ENCODE data around the gene DSCAM. TPM values are rescaled to one million over a fixed set of nuclear protein-coding genes. Genes with fewer than 3 reads are reported as not detected.

Gene DSCAM
- total and polyA plus RNA-seq, 2 donors (not counting 1 experiment from before 2014, with no cell fraction given): under 0.01 to 0.01 TPM

- Histone ChIP-seq H3K27ac (ENCODE audit: insufficient read depth, low read length) (no peak overlapping the region), H3K9ac (ENCODE audit: insufficient read depth, low read length) (no peak overlapping the region), H3K4me3 (replicated peaks in 1 of 4; ENCODE audit: control extremely low read depth in 1 of 4, insufficient read depth in 1 of 4, low read depth in 3 of 4, low read length in 4 of 4) (no peak overlapping the region), H3K9me3 (ENCODE audit: control insufficient read depth, insufficient read depth, low read depth, low read length) (no peaks in the 10 kb centered on the region), H3K27me3 (ENCODE audit: control insufficient read depth, insufficient read depth, low read length) (no peaks in the 10 kb centered on the region), H3K79me2 (ENCODE audit: control insufficient read depth, insufficient read depth, low read length) (no peaks in the 10 kb centered on the region), H3K4me2 (ENCODE audit: extremely low read depth, insufficient read depth, low read length) (no peak overlapping the region), H3K36me3 (ENCODE audit: control insufficient read depth, insufficient read depth, low read length) (no peaks in the 10 kb centered on the region), H2AFZ (ENCODE audit: low read length) (no peak overlapping the region), H4K20me1 (ENCODE audit: control insufficient read depth, extremely low read depth, insufficient read depth, low read length) (no peaks in the 10 kb centered on the region), H3K4me1 (ENCODE audit: control insufficient read depth, extremely low read depth, insufficient read depth, low read length) (no peaks in the 10 kb centered on the region)
- TF ChIP-seq EZH2 (IDR thresholded peaks at IDR 0.05; ENCODE audit: low read length, missing control alignments): no peak
- TF ChIP-seq, protein P1, sequence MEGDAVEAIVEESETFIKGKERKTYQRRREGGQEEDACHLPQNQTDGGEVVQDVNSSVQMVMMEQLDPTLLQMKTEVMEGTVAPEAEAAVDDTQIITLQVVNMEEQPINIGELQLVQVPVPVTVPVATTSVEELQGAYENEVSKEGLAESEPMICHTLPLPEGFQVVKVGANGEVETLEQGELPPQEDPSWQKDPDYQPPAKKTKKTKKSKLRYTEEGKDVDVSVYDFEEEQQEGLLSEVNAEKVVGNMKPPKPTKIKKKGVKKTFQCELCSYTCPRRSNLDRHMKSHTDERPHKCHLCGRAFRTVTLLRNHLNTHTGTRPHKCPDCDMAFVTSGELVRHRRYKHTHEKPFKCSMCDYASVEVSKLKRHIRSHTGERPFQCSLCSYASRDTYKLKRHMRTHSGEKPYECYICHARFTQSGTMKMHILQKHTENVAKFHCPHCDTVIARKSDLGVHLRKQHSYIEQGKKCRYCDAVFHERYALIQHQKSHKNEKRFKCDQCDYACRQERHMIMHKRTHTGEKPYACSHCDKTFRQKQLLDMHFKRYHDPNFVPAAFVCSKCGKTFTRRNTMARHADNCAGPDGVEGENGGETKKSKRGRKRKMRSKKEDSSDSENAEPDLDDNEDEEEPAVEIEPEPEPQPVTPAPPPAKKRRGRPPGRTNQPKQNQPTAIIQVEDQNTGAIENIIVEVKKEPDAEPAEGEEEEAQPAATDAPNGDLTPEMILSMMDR (conservative IDR thresholded peaks at IDR 0.05 in 1 of 2, IDR thresholded peaks at IDR 0.05 in 1 of 2; ENCODE audit: low read depth in 1 of 2, low read length in 2 of 2): no peak
- DNase-seq (ENCODE audit: low read depth in 2 of 2): no peak
These were observed 670.2 kb downstream of the DSCAM start for GRCh38 chr21:40176724-40177123.

- H3K9ac ChIP-seq (ENCODE audit: insufficient read depth, low read length): no peak overlapping the region
- H3K4me2 ChIP-seq (ENCODE audit: extremely low read depth, insufficient read depth, low read length): no peak overlapping the region
- TF ChIP-seq, protein P1 (conservative IDR thresholded peaks at IDR 0.05 in 1 of 2, IDR thresholded peaks at IDR 0.05 in 1 of 2; ENCODE audit: low read depth in 1 of 2, low read length in 2 of 2): no peak
- no peaks in the 10 kb centered on the region for H3K79me2 ChIP-seq (ENCODE audit: control insufficient read depth, insufficient read depth, low read length)
- no peak overlapping the region for H3K27ac ChIP-seq (ENCODE audit: insufficient read depth, low read length)
- H3K27me3 ChIP-seq (ENCODE audit: control insufficient read depth, insufficient read depth, low read length): no peaks in the 10 kb centered on the region
- DNase-seq (ENCODE audit: low read depth in 2 of 2): no peak
- H3K4me3 ChIP-seq (replicated peaks in 1 of 4; ENCODE audit: control extremely low read depth in 1 of 4, insufficient read depth in 1 of 4, low read depth in 3 of 4, low read length in 4 of 4): no peak overlapping the region
- no peak overlapping the region for H2AFZ ChIP-seq (ENCODE audit: low read length)
- no peaks in the 10 kb centered on the region for H4K20me1 ChIP-seq (ENCODE audit: control insufficient read depth, extremely low read depth, insufficient read depth, low read length)
- no peaks in the 10 kb centered on the region for H3K9me3 ChIP-seq (ENCODE audit: control insufficient read depth, insufficient read depth, low read depth, low read length)
- H3K4me1 ChIP-seq (ENCODE audit: control insufficient read depth, extremely low read depth, insufficient read depth, low read length): no peaks in the 10 kb centered on the region
- H3K36me3 ChIP-seq (ENCODE audit: control insufficient read depth, insufficient read depth, low read length): no peaks in the 10 kb centered on the region
These were observed 673.1 kb downstream of the DSCAM start for GRCh38 chr21:40173816-40174215.

- Histone ChIP-seq H3K27ac (ENCODE audit: insufficient read depth, low read length) (no peak overlapping the region), H3K9ac (ENCODE audit: insufficient read depth, low read length) (no peak overlapping the region), H3K79me2 (ENCODE audit: control insufficient read depth, insufficient read depth, low read length) (no peaks in the 10 kb centered on the region), H4K20me1 (ENCODE audit: control insufficient read depth, extremely low read depth, insufficient read depth, low read length) (no peaks in the 10 kb centered on the region), H3K4me1 (ENCODE audit: control insufficient read depth, extremely low read depth, insufficient read depth, low read length) (no peaks in the 10 kb centered on the region), H2AFZ (ENCODE audit: low read length) (no peak overlapping the region), H3K27me3 (ENCODE audit: control insufficient read depth, insufficient read depth, low read length) (no peaks in the 10 kb centered on the region), H3K9me3 (ENCODE audit: control insufficient read depth, insufficient read depth, low read depth, low read length) (no peaks in the 10 kb centered on the region), H3K4me3 (replicated peaks in 1 of 4; ENCODE audit: control extremely low read depth in 1 of 4, insufficient read depth in 1 of 4, low read depth in 3 of 4, low read length in 4 of 4) (no peak overlapping the region), H3K4me2 (ENCODE audit: extremely low read depth, insufficient read depth, low read length) (no peak overlapping the region), H3K36me3 (ENCODE audit: control insufficient read depth, insufficient read depth, low read length) (no peaks in the 10 kb centered on the region)
- TF ChIP-seq, protein P1 (conservative IDR thresholded peaks at IDR 0.05 in 1 of 2, IDR thresholded peaks at IDR 0.05 in 1 of 2; ENCODE audit: low read depth in 1 of 2, low read length in 2 of 2): no peak
- TF ChIP-seq EZH2 (IDR thresholded peaks at IDR 0.05; ENCODE audit: low read length, missing control alignments): no peak
- no peak for DNase-seq (ENCODE audit: low read depth in 2 of 2)
These were observed 677.0 kb downstream of the DSCAM start for GRCh38 chr21:40169971-40170370.
